Hepatocyte (in vitro differentiated cells): ENCODE measurements around the gene GRID2.

Experiments used
- CTCF ChIP-seq: fragments of 200-600 bp; sonication (generic); IDR thresholded peaks from 2 replicates; pipeline ENCODE4 v1.5.1; 2016; ENCODE audit warnings: antibody characterized with exemption, mild to moderate bottlenecking; ENCODE audit not compliant: poor library complexity
- EZH2 ChIP-seq: fragments of 200-600 bp; sonication (generic); IDR thresholded peaks from 2 replicates; pipeline ENCODE4 v1.6.1; 2016; ENCODE audit warnings: antibody characterized with exemption, mild to moderate bottlenecking, borderline replicate concordance
- EZH2phosphoT487 ChIP-seq: fragments of 200-600 bp; sonication (generic); IDR thresholded peaks from one replicate; pipeline ENCODE4 v1.6.1; 2018; ENCODE audit warnings: antibody characterized with exemption, mild to moderate bottlenecking, low read depth, moderate library complexity; ENCODE audit not compliant: unreplicated experiment, severe bottlenecking

GRCh38 chr4:93178279-93178678, 874.5 kb downstream of the GRID2 start:
- TF ChIP-seq CTCF (no peak), EZH2 (no peak), EZH2phosphoT487 (no peak)
